Stimulated activated CD4-positive, alpha-beta T cell treated with anti-CD3 and anti-CD28 coated beads, Interleukin-1b, Interleukin-23, amount 100 ng/mL, for 1 hour (primary cell): Measurements from ENCODE around the gene PGBD1.

Experiments
- DNase-seq, 2 donors: peaks; one replicate each; pipeline ENCODE4 v3.0.0-alpha.2; 2020; ENCODE audit warnings: low read depth in 2 of 2

The PGBD1 gene

DNA sequence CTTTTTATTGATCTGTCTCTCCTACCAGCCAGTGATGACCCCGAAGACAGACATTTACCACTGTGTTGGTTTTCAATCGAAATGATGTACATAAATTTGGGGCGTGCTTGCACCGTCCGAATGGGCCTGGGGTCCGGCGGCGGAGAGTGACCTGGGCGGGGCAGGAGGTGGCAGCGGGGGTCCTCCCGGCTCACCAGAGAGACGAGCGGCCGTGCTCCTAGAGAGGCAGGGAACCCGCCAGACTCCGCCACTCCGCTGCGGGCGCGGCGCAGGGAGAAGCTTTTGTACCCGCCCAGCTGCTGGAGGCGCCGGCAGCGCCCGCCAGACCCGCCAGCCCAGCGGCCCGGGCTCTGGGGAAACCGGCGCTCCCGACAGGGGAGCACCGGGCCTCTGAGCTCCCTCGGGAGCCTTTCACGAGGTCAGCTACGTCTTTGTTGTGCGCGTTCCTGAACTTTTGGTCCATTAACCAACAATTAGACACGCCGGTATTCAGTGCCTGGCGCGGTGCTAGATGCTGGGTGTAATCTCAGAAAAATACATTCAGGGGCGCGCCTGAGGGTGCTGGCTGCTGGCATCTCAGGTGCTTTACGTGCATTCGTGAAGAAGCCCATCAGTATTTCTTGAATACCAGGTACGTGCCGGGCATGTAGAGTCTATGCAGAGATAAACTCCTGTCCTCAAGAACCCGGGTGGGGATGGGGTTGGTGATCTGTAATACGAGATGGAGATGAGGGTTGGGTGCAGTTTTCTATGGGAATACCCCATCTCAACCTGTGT is at the start of gene PGBD1:
PGBD1 (plus strand) TSS at position 285 of the 777 bp plus-strand sequence. CDS start 2,242 bp downstream, outside the sequence.
- peak in 1 of 2 donors; percentile 21 for DNase-seq

DNA sequence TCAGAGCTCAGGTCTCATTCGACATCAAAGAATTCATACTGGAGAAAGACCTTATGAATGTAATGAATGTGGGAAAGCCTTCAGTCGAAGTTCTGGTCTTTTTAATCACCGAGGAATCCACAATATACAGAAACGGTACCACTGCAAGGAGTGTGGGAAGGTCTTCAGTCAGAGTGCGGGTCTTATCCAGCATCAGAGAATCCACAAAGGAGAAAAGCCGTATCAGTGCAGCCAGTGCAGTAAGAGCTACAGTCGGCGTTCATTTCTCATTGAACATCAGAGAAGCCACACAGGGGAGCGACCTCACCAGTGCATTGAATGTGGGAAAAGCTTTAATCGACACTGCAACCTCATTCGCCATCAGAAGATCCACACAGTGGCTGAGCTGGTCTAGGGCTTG is 48.6 kb upstream of the PGBD1 start:
- no peak for DNase-seq

DNA sequence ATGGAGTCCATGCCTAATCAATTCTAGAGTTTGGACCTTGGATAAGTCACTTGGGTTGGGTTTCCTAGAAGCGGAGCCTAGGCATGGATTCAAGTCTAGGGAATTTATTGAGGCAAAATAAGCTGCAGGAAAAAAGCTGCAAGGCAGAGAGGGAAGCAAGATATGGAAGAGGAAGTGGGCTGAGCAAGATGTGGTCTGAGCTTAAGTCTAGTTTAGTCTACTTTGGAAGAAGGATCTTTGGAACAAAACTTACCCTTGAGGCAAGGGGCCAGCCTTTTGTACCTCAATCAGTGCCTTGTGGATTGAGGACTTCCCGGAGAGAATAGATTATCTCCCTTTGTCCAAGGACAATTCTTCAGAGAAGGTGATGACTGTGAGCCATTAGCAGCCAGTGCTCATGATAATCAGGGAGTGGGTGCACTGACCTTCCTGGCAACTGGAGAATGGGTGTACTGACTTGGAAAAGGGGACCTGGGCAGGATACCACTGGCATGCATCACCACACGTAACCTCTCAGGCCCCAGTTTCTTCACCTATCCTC is 45.4 kb upstream of the PGBD1 start:
- no peak for DNase-seq

DNA sequence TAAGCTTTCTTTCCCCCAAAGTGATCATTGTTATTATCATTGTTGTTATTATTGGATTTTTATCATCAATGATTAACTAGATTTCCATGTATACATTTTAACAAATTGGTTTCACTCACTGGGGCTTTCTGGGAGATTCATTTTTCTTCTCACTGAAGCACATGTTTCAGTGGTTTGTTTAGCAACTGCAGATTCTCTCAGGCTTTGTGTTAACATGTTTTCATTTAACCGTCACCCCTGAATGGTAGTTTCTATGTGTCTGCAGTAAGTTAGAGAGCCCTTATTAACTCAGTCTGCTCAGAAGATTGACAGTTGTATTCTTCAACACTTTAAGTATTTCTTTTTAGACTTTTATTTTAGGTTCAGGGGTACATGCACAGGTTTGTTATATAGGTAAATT is 41.7 kb upstream of the PGBD1 start:
- no peak for DNase-seq

DNA sequence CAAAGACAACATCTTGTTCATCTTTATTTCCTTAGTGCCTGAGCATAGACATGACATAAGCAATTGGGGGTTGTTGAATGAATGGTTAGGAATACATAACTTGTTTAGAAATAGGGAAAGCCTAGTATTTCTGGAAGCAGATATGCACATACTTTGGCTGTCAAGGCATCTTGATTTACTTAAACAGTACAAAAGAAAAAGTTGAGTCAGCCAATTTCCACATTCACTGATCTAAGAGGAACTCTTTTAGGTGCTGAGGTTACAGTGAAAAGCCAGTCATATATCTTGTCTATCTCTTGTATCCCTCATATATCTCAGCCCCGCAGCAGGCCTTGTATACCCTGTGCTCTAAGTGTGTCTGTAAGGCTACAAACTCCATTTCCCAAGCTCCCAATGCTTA is 40.9 kb upstream of the PGBD1 start:
- DNase-seq, result no peak

DNA sequence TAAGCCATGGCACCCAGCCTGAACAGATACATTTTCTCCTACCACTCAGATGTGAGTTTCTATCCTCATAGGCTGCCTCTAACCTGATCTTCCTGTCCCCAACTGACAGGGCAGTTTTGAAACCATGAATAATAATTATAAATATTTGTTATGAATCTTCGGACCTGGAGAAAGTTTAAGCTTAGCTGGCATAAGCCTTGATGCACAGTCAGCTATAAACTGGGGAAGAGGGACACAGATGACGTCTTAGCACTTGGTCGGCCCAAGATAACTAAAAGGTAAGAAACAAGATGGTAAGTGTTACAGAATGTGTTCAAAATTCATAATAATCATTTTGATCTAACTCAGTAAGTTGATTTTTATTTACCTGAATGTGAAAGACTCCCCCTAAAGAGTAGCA is 37.4 kb upstream of the PGBD1 start:
- DNase-seq, result no peak

GRCh38 chr6:28245206-28245941 is 36.0 kb upstream of the PGBD1 start:
- DNase-seq, result no peak

- no peak for DNase-seq
Measured at GRCh38 chr6:28248916-28249315, 32.5 kb upstream of the PGBD1 start.

DNA sequence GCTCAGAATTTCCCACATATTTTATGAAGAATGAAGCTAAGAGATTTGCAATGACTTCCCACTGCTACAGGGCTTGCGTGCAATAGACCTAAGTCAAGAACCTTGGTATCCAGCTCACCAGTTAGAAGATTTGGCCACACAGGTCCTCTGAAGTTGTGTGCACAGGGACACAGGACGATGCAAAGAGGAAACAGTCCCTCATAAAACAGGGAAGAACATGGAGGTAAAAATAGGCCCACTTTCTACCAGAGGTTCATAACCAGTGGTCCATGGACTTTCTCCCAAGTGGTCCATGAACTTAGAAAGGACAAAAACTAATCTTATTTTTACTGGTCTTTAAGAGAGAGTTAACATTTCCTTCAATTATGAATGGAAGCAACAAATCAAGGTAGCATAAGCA is 30.6 kb upstream of the PGBD1 start:
- DNase-seq, result no peak

- no peak for DNase-seq
Measured at GRCh38 chr6:28251661-28252008, 29.7 kb upstream of the PGBD1 start.

GRCh38 chr6:28252009-28252975 is 29.1 kb upstream of the PGBD1 start, which contains the start of gene ZKSCAN4:
TSS of gene ZKSCAN4 (minus strand) at chr6:28252269. CDS start at chr6:28251980, 289 bp downstream.
- DNase-seq, result peak; percentile 56 to 74

DNA sequence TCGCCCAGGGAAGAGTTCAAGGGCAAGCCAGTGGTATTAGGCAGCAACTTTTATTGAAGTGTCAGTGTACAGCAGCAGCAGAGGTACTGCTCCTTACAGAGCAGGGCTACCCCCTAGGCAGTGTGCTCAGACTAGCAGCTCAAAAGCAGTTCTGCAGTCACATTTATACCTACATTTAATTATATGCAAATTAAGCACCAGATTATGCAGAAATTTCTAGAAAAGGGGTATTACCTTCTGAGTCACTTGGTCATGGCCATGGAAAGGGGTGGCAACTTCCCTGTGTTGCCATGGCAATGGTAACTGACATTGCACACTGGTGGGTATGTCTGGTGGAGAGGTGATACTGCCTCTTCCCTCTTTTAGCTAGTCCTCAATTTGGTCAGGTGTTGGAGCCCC is 27.3 kb upstream of the PGBD1 start:
- no peak for DNase-seq

GRCh38 chr6:28257042-28257441 is 24.3 kb upstream of the PGBD1 start:
- no peak for DNase-seq

- no peak for DNase-seq
Measured at GRCh38 chr6:28258877-28259777, 22.2 kb upstream of the PGBD1 start, which contains the start of gene NKAPL. TSS of gene NKAPL (plus strand) at chr6:28259297. CDS start at chr6:28259372, 75 bp downstream.

- no peak for DNase-seq
Measured at GRCh38 chr6:28263922-28264321, 17.4 kb upstream of the PGBD1 start.

DNA sequence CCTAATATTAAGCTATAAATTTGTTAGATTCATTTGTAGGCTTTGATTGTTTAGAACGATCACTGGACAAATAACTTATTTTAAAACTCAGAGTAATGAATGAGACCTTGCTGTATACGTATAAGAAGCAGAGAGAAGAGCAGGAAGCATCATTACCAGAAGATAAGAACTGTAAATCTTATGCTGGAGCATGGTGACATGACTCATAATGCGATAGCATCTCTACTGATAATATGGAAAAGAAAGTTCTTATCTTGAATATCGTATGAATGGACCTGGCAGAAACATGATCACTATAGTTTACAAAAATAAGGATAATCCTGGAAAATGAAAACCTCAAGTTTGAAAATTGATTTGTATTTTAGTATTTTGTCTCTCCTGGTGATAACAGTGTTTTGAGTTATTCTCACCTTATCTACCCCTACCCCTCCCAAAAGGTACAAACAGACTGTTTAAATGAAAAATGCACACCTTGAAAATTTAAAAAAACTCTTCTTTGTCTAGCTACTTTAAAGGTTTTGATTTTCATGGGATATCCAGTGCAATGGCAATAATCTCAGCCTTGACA is 16.5 kb upstream of the PGBD1 start:
- DNase-seq, result no peak

GRCh38 chr6:28266563-28266961 is 14.8 kb upstream of the PGBD1 start:
- no peak for DNase-seq

DNA sequence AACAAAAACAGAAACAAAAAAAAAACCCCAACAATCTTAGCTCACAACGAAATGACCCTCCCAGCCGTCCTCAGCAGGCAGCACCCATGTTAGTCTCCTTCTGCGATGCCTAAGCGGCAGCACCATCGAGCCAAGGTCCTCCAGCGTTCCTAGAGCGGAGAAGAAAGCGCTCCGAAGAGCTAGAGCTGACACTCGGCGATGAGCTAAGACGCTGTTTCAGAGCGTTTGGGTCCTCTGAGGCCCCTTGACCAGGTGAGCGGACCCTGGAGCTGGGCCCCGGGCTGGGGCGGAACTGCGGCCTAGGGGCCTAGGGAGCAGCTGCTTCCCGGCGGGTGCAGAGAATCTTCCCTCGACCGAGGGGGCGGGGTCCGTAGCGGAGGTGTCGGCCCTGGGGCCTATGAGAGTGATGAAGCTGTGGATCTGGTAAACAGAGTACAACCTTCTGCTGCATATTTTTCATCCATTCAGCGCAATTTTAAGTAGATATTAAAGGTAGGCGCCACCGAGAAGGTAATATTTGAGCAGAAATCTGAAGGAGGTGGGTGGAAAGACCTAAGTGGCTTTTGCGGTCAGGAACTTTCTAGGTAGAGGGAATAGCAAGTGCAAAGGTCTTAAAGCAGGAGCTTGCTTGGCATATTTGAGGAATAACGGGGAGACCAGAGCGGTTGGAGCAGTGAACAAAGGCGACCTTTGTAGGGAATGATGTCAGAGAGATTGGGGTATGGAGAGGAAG is 14.2 kb upstream of the PGBD1 start, which contains the start of gene ZSCAN26:
ZSCAN26 (plus strand) TSS at position 182 of the 733 bp plus-strand sequence. CDS start 4,777 bp downstream, outside the sequence.
- DNase-seq, result peak; percentile 64 to 76

GRCh38 chr6:28267695-28268059 is 13.7 kb upstream of the PGBD1 start:
- DNase-seq, result no peak
